Measurements from ENCODE around the gene SLC22A23.

The SLC22A23 gene, protein sequence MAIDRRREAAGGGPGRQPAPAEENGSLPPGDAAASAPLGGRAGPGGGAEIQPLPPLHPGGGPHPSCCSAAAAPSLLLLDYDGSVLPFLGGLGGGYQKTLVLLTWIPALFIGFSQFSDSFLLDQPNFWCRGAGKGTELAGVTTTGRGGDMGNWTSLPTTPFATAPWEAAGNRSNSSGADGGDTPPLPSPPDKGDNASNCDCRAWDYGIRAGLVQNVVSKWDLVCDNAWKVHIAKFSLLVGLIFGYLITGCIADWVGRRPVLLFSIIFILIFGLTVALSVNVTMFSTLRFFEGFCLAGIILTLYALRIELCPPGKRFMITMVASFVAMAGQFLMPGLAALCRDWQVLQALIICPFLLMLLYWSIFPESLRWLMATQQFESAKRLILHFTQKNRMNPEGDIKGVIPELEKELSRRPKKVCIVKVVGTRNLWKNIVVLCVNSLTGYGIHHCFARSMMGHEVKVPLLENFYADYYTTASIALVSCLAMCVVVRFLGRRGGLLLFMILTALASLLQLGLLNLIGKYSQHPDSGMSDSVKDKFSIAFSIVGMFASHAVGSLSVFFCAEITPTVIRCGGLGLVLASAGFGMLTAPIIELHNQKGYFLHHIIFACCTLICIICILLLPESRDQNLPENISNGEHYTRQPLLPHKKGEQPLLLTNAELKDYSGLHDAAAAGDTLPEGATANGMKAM

DNA sequence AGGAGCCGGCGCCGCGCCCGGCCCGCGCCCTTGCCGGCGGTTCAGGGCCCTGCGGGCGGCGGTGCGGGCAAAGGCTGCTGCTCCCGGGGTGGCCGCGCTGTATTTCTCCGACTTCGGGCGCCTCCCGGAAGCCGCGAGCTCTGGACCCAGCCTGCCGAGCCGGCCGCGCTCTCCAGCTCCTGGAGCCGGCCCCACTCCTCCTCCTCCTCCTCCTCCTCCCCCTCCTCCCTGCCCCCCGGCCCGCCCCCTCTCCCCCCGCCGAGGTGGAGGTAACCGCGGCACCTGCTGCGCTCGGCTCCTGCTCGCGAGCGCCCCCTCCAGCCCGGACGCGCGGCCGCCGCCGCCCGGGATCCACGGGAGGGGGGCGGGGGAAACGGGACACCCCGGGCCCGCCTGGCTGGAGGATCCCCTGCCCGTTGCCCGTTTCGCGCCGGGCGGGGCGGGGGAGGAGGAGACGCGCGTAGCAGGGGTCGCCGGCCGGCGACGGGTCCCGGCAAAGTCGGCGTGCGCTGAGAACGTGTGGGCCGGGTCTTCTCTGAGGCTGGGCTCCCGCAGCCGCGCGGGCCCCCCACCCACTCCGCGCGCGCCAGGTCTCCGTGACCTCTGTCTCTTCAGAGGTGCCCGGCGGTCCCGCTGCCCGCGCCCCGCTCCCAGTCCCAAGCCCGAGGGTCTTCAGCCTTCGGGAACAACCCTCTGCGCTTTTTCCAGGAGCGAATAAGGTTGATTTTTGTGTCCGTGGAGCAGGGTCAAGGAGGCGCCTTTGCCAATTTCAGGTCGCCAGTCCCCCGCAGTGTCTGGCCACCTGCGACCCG is at the start of gene SLC22A23:
Gene SLC22A23, minus strand, starts transcription at position 153 of the 812 bp plus-strand sequence. CDS start 491 bp downstream, outside the sequence.
- DNase-seq (ENCODE audit: low spot score): peak; percentile 76

DNA sequence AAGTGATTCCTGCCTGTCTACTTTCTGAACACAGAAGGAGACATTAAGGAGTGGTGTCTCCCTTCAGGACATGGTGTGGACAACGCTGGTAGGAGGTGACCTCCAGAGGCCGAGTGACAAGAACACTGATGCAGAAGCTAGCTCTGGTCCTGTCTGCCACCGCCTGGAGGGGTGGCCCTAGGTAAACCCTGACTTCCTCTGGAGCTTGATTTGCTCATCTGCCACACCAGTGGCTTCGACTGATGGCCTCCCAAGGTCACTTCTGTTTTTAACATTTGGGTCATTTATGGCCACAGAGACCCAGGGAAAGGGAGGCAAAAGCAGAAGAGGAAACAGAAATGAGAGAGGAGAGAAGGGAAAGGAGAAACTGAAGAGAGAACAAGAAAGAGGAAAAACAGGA is 49.4 kb upstream of the SLC22A23 start:
- no peak for DNase-seq (ENCODE audit: low spot score)

DNA sequence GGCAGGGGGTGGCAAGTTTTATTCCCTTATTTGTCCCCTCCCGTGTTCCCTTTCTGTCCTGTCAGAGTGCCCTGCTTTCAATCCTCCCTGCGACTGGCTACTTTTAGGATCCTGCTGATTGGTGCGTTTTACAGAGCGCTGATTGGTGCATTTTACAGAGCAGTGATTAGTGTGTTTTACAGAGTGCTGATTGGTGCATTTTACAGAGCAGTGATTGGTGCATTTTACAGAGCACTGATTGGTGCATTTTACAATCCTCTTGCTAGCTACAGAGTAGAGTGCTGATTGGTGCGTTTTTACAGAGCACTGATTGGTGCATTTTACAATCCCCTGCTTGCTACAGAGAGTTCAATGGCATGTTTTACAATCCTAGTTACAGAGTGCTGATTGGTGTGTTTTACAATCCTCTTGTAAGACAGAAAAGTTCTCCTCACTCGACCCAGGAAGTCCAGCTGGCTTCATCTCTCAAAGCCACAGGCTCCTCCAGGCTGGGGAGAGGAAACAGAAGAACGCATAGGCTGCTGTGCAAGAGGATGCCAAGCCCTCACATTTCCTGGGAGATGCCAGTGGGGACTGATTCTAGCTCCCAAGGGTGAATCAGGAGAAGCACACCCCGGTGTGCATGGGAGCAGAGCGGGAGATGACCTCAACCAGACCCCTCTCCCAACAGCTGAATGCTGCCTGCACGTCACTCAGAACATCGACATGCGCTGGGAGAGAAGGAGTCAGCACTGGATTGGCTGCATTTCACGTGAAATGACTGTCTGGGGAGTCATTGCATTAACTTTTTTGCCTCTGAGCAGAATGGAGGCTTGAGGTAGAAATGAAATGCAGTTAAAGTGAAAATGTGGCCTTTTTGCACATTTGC is 48.3 kb upstream of the SLC22A23 start:
- no peak for DNase-seq (ENCODE audit: low spot score)

DNA sequence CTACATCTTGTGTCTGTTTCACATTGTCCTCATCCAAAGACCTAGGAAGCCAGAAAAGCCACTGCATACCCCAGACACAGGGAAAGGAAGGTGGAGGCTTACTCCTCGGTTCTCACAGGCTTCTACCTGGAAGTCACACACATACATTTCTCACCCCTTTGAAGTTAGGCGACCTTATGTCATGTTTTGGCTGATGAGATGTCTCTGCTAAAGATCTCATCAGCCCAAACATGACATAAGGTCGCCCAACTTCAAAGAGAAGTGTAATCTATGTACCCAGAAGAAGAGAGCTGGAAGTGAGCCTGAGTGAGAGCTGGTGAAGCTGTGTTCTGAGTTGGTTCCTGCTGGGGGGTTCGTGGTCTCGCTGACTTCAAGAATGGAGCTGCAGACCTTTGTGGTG is 47.5 kb upstream of the SLC22A23 start:
- DNase-seq (ENCODE audit: low spot score): no peak

DNA sequence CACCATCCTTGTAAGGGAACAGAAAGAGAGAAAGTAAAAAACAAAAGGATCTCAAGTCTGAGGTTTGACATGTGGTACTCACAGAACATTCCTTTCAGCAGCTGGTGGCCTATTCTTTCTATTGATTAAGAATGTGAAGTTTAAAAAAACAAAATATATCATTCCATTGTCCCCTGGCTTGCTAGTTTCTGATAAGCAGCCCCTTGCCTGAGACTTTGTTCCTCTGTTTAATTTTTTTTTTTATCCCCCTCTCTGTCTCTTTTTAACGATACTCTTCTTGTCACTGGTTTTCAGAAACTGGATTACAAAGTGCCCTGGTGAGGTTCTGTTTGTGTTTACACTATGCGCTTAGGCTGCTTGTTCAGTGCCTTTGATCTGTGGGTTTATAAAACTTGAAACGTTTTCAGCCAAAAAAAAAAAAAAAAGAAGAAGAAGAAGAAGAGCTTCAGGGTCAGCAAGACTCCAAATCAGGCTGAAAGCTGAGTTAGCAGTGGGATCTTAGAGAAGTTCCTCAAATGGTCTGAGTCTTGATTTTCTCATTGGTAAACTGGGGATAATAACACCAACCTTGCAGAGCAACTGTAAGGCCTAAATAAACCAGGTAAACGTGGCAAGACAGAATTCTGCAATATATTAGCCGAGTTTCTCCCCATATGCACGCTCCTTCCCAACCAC is 45.1 kb upstream of the SLC22A23 start:
- no peak for DNase-seq (ENCODE audit: low spot score)

DNA sequence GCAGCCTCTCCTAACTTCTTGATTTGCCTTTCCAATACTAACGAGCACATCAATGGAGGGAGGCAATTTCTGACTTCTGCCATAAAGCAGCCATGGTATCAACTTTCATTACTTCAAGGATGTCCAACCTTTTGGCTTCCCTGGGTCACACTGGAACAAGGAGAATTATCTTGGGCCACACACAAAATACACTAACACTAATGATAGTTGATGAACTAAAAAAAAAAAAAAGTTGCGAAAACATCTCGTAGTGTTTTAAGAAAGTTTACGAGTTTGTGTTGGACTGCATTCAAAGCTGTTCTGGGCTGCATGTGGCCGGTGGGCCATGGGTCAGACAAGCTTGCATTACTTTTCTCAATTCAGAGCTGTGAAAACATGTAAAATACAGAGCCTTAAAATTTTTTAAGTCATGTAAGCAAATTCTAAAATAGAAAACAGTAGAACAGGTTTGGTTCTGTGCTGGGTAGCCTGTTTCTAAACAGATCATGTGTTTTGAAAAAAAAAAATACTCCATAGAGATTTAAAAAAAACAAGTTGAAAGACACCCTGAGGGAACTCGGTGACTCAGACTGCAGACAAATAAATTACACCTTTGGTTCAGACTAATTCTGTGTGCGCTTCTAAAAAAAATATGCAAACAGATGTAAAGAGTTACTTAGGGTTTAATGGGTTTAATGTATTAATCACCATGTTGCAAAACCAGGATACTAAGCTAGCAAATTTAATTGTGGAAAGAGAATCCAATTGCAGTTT is 43.6 kb upstream of the SLC22A23 start:
- no peak for DNase-seq (ENCODE audit: low spot score)

DNA sequence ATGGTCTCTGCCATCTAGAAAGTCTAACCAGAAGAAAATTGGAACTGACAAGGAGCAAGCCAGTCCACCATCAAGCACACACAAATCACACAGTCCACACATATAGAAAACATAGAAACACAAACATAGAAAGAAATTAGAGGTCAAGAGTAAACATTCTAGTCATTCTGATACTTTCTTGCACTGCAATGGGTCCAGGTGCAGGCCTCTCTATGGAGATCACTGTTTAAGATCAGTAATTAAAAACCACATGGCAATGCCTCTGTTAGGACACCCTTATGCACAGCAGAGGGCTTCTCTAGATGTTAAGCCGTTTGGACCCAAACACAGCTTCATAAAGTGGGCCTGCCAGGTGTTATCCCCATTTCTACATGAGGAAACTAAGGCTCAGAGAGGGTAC is 42.8 kb upstream of the SLC22A23 start:
- no peak for DNase-seq (ENCODE audit: low spot score)

DNA sequence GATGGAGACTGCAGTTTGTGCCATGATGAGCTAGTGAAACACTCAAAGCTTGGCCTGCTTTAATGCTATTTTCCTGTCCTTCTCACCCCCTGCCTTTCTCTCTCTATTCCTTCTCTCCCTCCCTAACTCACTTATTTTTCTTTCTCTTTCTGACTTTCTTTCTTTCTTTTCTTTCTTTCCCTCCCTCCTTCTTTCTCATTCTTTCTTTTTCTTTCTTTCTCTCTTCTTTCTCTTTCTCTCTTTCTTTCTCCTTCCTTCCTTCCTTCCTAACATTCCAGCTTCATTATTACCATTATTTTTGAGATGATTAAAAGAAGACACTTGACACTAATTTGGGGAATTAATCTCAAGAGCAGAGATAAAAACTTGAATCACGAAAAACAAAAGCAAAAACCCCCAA is 39.5 kb upstream of the SLC22A23 start:
- no peak for DNase-seq (ENCODE audit: low spot score)

DNA sequence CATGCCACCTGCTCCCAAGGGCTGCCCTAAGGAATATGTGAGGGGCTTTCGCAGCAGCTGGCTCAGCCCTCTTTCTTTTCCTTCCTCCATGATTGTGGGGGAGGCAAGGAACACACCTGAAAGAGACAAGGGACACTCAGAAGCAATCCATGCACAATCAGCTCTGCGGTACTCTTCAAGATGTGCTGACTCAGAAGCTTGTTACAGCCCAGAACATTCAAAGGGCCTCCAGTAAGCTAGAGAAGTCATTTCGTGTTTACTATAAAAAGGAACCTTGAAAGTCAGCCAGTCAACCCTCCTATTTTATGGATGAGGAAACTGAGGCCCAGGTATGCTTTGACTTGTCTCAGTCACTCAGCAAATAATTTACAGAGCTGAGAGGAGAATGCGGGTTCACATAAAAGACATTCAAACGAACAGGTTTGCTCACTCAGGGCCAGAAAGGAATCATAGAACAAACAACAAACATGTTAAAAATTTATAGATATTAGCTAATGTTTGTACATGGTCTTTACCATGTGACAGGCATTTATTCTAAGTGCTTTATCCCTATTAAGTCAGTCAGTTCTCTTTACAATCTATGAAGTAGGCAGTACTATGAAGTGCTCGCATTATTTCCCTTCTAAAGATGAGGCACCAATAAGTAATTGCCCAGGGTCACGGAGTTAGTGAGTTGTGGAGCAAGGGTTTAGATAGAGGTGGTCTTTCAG is 37.7 kb upstream of the SLC22A23 start:
- DNase-seq (ENCODE audit: low spot score): no peak

DNA sequence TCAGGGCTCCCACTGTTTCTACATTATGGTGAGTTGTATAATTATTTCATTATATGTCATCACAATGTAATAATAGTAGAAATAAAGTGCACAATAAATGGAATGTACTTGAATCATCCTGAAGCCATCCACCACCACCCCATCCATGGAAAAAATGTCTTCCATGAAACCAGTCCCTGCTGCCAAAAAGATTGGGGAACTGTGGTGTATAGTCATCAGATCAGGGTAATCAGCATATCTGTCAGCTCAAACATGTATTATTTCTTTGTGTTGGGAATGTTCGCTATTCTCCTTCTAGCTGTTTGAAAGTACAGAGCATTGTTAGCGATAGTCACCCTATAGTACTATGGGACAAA is 33.8 kb upstream of the SLC22A23 start:
- DNase-seq (ENCODE audit: low spot score): no peak

DNA sequence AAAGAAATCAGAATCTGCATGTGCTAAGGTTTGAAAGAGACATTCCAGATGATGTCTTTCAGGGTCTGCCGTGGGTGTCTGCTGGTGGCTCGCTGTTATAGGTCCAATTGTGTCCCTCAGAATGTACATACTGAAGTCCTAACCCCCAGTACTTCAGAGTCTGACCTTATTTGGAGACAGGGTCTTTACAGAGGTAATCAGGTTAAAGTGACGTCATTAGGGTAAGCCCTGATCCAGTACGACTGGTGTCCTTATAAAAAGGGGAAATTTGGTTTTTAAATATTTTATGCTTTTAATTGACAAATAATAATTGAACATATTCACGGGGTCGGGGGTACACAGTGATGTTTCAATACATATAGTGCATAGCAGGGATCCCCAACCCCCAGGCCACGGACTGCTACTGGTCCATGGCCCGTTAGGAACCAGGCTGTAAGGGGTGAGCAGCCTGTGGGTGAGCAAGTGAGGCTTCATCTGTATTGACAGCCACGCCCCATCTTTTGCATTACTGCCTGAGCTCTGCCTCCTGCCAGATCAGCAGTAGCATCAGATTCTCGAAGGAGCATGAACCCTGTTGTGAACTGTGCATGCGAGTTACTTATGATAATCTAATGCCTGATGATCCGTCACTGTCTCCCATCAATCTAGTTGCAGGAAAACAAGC is 33.2 kb upstream of the SLC22A23 start:
- no peak for DNase-seq (ENCODE audit: low spot score)

DNA sequence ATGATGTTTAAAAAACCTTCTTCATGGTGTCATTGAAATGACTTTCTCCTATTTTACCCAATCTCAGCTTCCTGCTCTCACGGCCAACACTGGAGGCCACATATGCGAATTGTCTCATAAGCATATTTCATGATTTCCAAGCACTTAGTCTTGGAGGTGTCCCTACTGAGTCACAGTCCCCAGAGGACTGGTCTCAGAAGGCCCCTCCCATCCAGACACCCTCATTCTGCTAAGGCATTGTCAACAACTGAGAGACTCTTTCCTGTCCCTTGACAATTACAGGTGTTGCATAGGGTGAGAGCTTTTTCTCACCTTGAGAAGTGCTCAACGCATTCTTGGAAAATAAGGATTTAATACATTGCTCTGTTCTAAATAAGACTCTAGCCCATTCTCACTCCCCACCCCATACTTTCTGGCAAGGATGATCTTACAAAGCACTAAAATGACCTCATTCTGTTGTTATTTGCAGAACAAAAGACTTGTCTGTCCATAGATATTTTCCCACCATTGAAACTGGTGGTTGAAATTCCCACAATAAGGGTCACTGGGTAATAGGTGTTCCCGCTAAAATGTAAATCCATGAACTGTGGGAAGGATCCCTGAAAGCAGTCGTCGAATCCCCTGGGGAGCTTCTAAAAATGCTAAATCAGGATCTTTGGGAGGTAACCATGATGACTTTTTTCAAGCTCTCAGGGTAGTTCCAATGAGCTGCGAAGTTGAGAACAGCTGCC is 32.3 kb upstream of the SLC22A23 start:
- DNase-seq (ENCODE audit: low spot score): peak; percentile 70

DNA sequence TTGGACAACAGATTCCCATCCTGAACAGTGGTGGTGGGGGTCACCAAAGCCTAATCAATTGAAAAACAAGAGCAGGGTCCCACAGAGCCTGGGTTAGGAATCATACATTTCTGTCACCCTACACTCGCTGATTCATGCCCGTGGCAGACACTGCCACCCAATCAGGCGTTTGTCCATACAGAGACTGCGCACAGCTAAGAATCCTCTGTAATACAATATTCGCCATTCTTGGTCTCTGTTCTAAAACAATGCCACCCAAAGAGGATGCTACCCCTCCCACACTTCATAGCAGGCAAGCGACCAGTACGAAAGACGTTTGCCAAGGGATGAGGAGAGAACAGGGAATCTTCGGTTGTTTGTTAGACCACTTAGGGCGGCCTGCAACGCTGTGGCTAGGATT is 28.1 kb upstream of the SLC22A23 start:
- peak; percentile 92 for DNase-seq (ENCODE audit: low spot score)

DNA sequence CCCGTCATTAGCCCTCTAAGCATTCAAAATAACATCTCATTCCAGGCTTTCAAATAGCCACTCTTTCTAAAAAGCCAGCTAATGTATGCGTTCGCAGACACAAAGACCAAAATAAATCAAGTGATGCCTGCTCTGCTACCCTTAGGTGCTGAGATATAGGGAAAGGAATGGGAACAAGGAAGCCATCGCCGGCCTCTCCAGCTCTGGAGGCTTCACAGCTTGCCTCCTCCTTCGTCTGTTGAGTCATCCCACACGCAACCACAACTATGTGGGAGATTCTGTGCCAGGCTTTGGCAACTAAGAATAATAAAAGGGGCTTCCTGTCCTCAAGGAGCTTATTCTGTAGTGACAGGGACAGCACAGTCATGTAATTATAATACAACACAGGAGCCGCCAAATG is 27.3 kb upstream of the SLC22A23 start:
- no peak for DNase-seq (ENCODE audit: low spot score)

DNA sequence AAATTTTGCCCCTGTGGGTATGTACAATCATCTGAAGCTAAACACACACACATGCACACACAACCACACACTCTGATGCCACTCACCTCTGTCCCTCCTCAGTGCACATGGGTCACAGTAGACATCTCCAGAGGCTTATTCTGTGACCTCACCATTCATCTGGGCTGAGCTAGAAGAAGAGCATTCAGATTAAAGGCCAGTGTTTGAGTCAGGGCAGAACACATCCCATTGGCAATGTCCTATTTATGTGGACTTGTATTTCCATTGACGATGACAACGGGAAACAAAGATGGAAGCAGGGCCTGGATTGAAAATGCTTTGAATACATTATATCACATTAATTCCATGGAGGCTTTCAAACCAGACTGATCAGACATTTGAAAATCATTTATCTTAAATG is 26.8 kb upstream of the SLC22A23 start:
- no peak for DNase-seq (ENCODE audit: low spot score)

DNA sequence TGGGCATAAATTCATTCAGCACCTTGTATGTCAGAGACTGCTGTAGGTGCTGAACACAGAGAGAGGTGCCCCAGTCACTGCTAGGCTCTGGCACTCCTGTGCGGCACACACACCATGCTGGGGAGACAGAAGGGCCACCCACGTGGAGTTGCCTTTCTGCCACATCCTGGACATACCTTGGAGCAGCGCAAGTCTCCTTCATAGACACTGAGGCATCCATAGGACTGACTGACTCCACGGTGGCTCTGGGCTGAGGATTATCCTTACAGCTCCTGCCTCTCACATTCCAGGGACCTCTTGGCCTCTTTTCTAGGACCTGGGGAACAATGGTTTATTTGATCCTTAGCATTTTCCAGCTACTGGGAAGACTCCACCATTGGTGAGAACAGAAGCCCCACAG is 26.0 kb upstream of the SLC22A23 start:
- no peak for DNase-seq (ENCODE audit: low spot score)

DNA sequence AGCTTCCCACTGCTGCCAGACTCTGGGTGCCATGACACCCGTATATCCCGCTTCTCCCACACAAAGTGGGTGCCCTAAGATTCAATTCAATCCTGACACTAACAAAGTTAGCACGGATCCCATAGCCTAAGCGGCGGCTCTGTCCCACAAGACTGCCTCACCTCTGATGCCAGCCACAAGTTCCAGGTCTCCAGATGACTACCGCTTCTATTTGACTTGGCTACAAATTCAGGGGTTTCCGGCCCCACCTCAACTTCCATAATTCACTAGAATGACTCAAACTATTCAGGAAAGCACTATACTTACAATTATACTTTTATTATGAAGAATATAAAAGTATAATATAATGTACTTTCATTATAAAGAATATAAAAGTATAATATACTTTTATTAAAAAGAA is 24.8 kb upstream of the SLC22A23 start:
- no peak for DNase-seq (ENCODE audit: low spot score)

DNA sequence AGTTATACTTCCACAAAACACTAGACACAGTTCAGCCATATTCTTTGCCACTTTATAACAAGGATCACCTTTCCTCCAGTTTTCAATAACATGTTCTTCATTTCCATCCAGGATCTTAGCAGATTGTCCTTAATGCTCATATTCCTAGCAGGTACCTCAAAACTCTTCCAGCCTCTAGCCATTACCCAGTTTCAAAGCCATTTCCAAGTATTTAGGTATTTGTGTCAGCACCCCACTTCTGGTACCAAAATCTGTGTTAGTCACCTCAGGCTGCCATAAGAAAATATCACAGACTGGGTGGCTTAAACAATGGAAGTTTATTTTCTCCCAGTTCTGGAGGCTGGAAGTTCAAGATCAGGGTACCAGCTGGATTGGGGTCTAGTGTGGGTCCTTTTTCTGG is 23.2 kb upstream of the SLC22A23 start:
- DNase-seq (ENCODE audit: low spot score): no peak

DNA sequence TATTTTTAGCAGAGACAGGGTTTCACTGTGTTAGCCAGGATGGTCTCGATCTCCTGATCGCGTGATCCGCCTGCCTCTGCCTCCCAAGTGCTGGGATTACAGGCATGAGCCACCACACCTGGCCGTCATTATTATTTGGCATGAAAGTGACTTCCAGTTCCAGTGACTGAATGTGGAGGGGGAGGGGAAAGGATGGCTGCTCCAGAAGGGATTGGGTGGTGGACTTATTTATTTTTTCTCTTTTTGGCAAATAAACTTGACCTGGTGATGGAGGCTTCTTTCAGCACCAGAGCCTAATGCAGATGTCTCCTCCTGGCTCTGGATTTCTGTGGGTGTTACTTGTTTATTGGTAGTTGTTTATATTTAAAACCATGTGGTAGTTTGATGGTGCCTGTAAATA is 16.9 kb upstream of the SLC22A23 start:
- DNase-seq (ENCODE audit: low spot score): no peak

Measured in globus pallidus (tissue), 1 donor.